Activated CD8-positive, alpha-beta T cell treated with anti-CD3 and anti-CD28 coated beads, Interleukin-2, amount 10 ng/mL, durations not matched to agents 7 days and 5 days (primary cell): ENCODE measurements around the gene ZNF416. TPM values are rescaled to one million over a fixed set of nuclear protein-coding genes. Genes with fewer than 3 reads are reported as not detected.
A peak's percentile ranks its signal among the peaks of the same experiment; 100 is the strongest.

ENCODE experiments used
- ATAC-seq: fragments of 150-1000 bp; cut with Tn5 transposase; one replicate; pipeline ENCODE4 v1.10.0; 2021; ENCODE audit warnings: moderate library complexity
- CTCF ChIA-PET: fragments of 350-600 bp; sonication (Branson Sonifier 250); formaldehyde crosslinking; loops from one replicate; lab custom pipeline; 2021; ENCODE audit warnings: antibody characterized with exemption; lab: Charles Lee
- POLR2A ChIA-PET: fragments of 350-600 bp; sonication (Branson Sonifier 250); formaldehyde crosslinking; loops from one replicate; lab custom pipeline; 2021; ENCODE audit warnings: antibody characterized with exemption; lab: Charles Lee
- DNase-seq: peaks from one replicate; pipeline ENCODE4 v3.0.0-alpha.2; 2020
- H3K27ac Mint-ChIP-seq: one replicate; pipeline ENCODE4 v1.8.0; 2021; ENCODE audit warnings: mild to moderate bottlenecking, mixed read lengths
- H3K27me3 Mint-ChIP-seq: one replicate; pipeline ENCODE4 v1.8.0; 2021; ENCODE audit warnings: low read depth, mixed read lengths
- H3K36me3 Mint-ChIP-seq: one replicate; pipeline ENCODE4 v1.8.0; 2021; ENCODE audit warnings: low read depth, mixed read lengths
- H3K4me1 Mint-ChIP-seq: one replicate; pipeline ENCODE4 v1.8.0; 2021; ENCODE audit warnings: low read depth, mixed read lengths
- H3K4me3 Mint-ChIP-seq: one replicate; pipeline ENCODE4 v1.8.0; 2021; ENCODE audit warnings: mild to moderate bottlenecking, mixed read lengths
- H3K9me3 Mint-ChIP-seq: one replicate; pipeline ENCODE4 v1.8.0; 2022; ENCODE audit warnings: mixed read lengths; ENCODE audit not compliant: insufficient read depth
- total RNA-seq, 2 experiments: library from RNA; stranded (reverse); gene quantifications; one replicate each; pipeline ENCODE4 v1.2.3, GENCODE V29; 2021

Gene ZNF416
- total RNA-seq, 2 experiments from 2014 or later = 5.4 to 5.5 TPM

DNA sequence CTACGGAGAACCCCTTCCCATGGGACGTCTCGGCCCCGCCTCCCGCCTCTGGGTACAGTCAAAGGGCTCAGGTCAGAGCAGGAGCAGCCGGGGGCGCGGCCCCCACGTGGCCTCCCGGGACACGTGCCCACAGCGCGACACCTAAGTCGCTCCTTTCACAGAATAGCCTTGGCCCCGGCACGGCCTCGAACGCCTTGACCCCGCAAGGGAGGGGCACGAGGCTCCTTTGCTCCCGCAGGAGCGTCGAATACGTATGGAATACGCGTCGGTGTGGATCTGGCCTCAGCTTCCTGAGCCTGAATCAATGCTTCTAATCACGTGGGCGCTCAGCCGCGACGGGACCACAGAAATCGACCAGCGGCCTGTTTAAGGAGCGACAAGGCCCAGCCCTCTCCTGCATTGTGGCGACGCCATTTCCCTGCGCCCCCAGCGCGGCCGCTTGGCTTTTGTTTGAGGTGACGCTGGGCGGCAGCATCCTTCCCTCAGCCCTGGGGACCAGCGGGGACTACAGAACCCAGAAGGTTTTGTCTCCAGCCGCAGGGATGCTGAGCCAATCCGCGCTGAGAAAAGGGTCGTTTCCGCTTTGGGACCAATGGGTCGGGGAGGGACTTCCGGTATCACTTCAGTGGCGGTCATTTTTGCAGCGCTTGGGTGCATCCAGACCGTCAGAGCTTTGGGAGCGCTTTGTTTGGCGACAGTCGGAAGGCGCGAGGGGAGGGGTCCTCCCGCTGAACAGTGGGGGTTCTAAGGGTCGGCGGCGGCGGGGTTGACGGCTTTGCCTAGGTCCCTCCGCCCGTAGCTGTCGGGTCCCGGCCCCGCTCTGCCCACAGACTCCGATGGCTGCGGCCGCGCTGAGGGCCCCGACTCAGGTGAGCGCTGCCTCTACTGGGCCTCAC is 5.1 kb upstream of the ZNF416 start, which contains the start of gene ZIK1:
Gene ZIK1 (plus strand): TSS at position 625 of the 896 bp plus-strand sequence. CDS start 212 bp downstream, at position 837.
- ChIA-PET POLR2A (interaction anchor here (0.6 kb wide), 1 partner anchor 98 kb away, joined by 3 read pairs; no protein-coding TSS in a partner anchor), CTCF (no interaction called here)
- Mint-ChIP-seq H3K36me3 (peaks cover 79% of the 10 kb centered on the region), H3K27ac (peak within 1 kb of the TSS; percentile 90), H3K4me3 (peak within 1 kb of the TSS; percentile 89), H3K27me3 (no peaks in the 10 kb centered on the region), H3K4me1 (peaks cover 26% of the 10 kb centered on the region), H3K9me3 (peaks cover 48% of the 10 kb centered on the region)
- peak; percentile 92 for ATAC-seq
- DNase-seq = peak; percentile 95

DNA sequence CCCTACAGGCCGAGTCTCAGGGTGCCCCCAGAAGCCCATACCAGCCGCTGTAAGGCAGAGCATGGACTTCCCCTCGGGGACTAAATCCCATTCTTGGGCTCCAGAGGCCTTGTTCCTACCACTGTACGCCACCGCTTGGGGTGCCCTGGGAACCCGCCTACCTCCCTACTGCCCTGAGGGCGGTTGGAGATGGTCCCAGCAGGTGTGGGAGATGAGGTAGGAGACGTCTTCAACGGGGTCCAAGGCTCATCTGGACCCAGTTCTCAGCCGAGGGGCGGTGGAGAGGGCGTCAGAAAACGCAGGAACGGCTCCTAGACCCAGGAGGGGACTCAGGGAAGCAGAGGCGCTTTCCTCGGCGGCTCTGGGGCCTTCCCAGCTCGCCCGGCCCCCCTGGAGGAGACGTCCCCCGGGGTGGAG is 4.4 kb upstream of the ZNF416 start:
- POLR2A ChIA-PET = interaction anchor here (0.6 kb wide), 1 partner anchor 98 kb away, joined by 3 read pairs; no protein-coding TSS in a partner anchor
- H3K27me3 Mint-ChIP-seq = no peaks in the 10 kb centered on the region
- peaks cover 75% of the 10 kb centered on the region for H3K36me3 Mint-ChIP-seq
- no peak overlapping the region for H3K4me3 Mint-ChIP-seq
- ATAC-seq = no peak
- peaks cover 45% of the 10 kb centered on the region for H3K9me3 Mint-ChIP-seq
- H3K4me1 Mint-ChIP-seq = peaks cover 28% of the 10 kb centered on the region
- no peak for DNase-seq
- peak overlapping the region; percentile 90 for H3K27ac Mint-ChIP-seq
- CTCF ChIA-PET = no interaction called here

DNA sequence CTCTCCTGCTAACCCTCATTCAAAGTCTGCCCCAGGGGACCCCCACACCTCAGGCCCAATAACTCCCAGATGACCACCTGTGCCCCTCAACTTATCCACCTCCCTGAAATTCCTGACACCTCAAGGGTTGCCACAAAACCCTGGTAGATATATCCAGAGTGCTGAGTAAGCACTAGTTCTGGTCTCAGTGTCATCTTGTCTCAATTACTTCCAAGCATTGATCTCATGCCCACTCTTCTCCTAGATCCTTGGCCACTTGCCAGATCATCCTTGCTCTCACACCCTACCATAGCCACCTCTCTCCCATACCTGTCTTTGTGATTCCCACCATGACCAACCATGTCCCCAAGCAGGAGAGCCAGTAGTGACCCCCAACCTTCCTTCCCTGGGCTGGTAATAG is 2.0 kb downstream of the ZNF416 start:
- H3K27ac Mint-ChIP-seq = no peak overlapping the region
- peaks cover 83% of the 10 kb centered on the region for H3K36me3 Mint-ChIP-seq
- H3K4me3 Mint-ChIP-seq = no peak overlapping the region
- POLR2A ChIA-PET = no interaction called here
- H3K27me3 Mint-ChIP-seq = no peaks in the 10 kb centered on the region
- H3K9me3 Mint-ChIP-seq = peaks cover 50% of the 10 kb centered on the region
- peaks cover 16% of the 10 kb centered on the region for H3K4me1 Mint-ChIP-seq
- no peak for ATAC-seq
- CTCF ChIA-PET = interaction anchor here (0.6 kb wide), 1 partner anchor 80 kb away, joined by 3 read pairs; no protein-coding TSS in a partner anchor
- DNase-seq = no peak

DNA sequence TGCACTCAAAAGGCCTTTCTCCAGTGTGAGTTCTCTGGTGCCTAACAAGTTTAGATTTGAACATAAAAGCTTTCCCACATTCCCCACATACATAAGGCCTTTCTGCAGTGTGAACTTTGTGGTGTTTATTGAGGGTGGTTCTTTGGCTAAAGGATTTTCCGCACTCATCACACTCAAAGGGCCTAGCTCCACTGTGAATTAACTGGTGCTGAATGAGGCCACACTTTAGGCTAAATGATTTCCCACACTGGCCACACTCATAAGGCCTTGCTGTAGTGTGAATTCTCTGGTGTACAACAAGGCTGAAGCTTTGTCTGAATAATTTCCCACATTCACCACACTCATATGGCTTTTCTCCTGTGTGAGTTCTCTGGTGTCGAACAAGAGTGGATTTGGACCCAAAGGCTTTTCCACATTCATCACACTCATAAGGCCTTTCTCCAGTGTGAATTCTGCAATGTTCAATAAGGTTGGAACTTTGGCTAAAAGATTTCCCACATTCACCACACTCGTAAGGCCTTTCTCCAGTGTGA is 6.2 kb downstream of the ZNF416 start:
- H3K4me1 Mint-ChIP-seq = peaks cover 3% of the 10 kb centered on the region
- no peak overlapping the region for H3K27ac Mint-ChIP-seq
- no peak overlapping the region for H3K4me3 Mint-ChIP-seq
- H3K36me3 Mint-ChIP-seq = peaks cover 69% of the 10 kb centered on the region
- H3K27me3 Mint-ChIP-seq = no peaks in the 10 kb centered on the region
- H3K9me3 Mint-ChIP-seq = peaks cover 41% of the 10 kb centered on the region
- POLR2A ChIA-PET = no interaction called here
- no peak for DNase-seq
- no peak for ATAC-seq
- CTCF ChIA-PET = no interaction called here

DNA sequence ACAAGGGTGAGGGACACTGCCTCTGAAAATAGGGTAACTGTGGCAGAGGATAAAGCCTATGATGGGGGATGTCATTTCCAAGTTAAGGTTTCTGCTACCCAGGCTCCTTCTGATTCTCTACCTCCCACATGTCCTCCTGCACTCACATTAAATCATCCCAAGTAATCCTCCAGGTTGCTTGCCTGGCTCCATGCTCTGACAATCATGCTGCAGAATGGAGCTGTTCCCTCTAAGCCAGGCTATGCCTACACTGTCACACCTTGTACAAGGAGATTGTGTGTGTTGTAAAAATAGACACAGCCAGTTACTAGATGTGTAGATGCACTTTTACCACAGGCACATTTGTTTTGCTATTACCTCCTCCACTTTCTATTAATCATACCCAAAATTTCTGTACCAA is 8.0 kb downstream of the ZNF416 start:
- Mint-ChIP-seq H3K36me3 (peaks cover 57% of the 10 kb centered on the region), H3K4me3 (no peak overlapping the region), H3K9me3 (peaks cover 56% of the 10 kb centered on the region), H3K27ac (no peak overlapping the region), H3K27me3 (no peaks in the 10 kb centered on the region), H3K4me1 (no peaks in the 10 kb centered on the region)
- ChIA-PET POLR2A (no interaction called here), CTCF (no interaction called here)
- no peak for DNase-seq
- no peak for ATAC-seq

GRCh38 chr19:57566396-57567265 is 12.1 kb downstream of the ZNF416 start:
- Mint-ChIP-seq H3K36me3 (peaks cover 24% of the 10 kb centered on the region), H3K4me1 (no peaks in the 10 kb centered on the region), H3K27ac (no peak overlapping the region), H3K9me3 (peaks cover 53% of the 10 kb centered on the region), H3K27me3 (no peaks in the 10 kb centered on the region), H3K4me3 (no peak overlapping the region)
- no peak for ATAC-seq
- ChIA-PET POLR2A (no interaction called here), CTCF (no interaction called here)
- DNase-seq = no peak

DNA sequence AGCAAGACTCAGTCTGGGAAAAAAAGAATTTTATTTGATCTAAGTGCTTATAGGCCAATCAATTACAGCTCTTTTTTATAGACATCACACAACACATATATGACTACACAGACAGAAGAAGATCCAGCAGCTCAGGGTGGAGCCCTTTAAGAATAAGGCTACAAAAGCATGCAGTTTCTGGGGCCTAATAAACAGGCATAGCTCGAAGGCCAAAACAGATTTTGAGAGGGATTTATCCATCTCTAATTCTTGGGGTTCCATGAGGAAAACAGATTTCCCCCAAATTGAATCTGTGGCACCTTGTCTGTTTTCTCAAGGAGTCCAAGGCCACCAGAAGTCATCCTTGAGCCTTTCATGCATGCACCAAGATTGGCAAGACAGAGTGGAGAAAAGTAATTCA is 15.2 kb downstream of the ZNF416 start:
- CTCF ChIA-PET = no interaction called here
- no peak for DNase-seq
- Mint-ChIP-seq H3K4me3 (no peak overlapping the region), H3K27me3 (no peaks in the 10 kb centered on the region), H3K4me1 (peaks cover 17% of the 10 kb centered on the region), H3K36me3 (peaks cover 32% of the 10 kb centered on the region), H3K27ac (no peak overlapping the region), H3K9me3 (peaks cover 60% of the 10 kb centered on the region)
- no peak for ATAC-seq
- POLR2A ChIA-PET = no interaction called here

DNA sequence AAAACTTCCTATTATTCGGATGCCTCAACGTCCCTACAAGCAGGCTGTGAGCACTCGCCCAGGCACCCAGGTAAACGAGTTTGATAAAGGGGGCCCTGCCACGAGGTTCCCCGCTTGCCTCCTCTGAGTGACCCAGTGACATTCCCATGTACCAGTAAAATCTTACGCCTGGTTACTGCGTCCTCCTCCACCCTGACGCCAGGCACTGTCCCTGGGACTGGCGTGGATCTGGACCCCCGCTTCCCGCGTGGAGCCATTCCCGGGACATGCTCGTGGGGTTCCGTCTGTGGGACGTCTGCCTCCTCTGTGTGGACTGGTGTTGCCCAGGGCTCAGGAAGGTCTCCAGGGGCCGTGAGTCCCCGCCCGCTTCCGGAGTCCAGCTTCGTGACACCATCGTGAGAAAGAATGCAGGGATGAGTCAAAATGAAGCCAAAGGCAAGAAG is 18.6 kb downstream of the ZNF416 start:
- Mint-ChIP-seq H3K27ac (peak overlapping the region; percentile 94), H3K27me3 (no peaks in the 10 kb centered on the region), H3K4me1 (peaks cover 25% of the 10 kb centered on the region), H3K9me3 (peaks cover 33% of the 10 kb centered on the region), H3K36me3 (peaks cover 57% of the 10 kb centered on the region), H3K4me3 (peak overlapping the region; percentile 97)
- POLR2A ChIA-PET = interaction anchor here (1.1 to 1.5 kb wide), 2 partner anchors 19 to 73 kb away, joined by 3 read pairs; partner anchors contain the start of genes ZNF211 and ZNF416
- DNase-seq = no peak
- CTCF ChIA-PET = no interaction called here
- peak; percentile 3 for ATAC-seq

DNA sequence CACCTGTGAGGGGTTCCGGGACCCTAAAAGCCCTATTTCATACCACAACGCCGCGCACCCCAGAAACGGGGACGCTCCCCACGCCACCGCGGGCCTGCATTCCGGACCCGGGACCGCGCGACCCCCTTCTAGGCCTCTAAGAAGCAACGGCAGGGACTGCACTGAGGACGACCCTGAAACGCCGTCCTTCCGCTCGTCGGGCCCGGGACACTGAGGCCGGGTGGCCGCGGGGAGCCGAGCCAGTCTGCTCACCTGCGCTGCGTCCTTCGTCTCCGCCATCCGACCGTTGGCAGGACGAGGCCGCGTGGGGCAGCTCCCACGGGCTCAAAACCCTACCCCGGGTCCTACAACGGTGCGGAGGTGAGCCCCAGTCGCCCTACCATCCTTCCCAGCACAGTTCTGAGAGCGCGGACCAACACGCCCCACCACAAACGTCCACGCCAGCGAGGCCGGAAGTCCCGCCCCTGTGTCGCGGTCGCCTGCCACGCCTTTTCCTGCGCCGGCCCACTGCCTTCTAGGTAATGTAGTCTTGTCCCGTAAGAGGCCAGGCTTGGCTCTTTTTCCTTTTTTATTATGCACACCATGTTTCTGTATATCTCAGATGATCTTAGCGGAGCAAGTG is 19.2 kb downstream of the ZNF416 start, which contains the start of gene ZNF550:
Gene ZNF550 (minus strand): TSS at position 460 of the 622 bp plus-strand sequence. CDS start 181 bp downstream, at position 279.
- DNase-seq (peak; percentile 89), ATAC-seq (peak; percentile 96)
- peaks cover 32% of the 10 kb centered on the region for H3K9me3 Mint-ChIP-seq
- no peaks in the 10 kb centered on the region for H3K27me3 Mint-ChIP-seq
- H3K27ac Mint-ChIP-seq = peak within 1 kb of the TSS; percentile 94
- H3K36me3 Mint-ChIP-seq = peaks cover 62% of the 10 kb centered on the region
- H3K4me1 Mint-ChIP-seq = peaks cover 25% of the 10 kb centered on the region
- ChIA-PET CTCF (no interaction called here), POLR2A (interaction anchor here (1.5 to 1.8 kb wide), 2 partner anchors 73 to 122 kb away, joined by 3 to 4 read pairs; partner anchors contain the start of genes ZNF211 and ZNF551)
- H3K4me3 Mint-ChIP-seq = peak within 1 kb of the TSS; percentile 97

GRCh38 chr19:57559008-57559403 is 19.7 kb downstream of the ZNF416 start:
- H3K27ac Mint-ChIP-seq = peak overlapping the region; percentile 94
- no peaks in the 10 kb centered on the region for H3K27me3 Mint-ChIP-seq
- POLR2A ChIA-PET = interaction anchor here (1.5 to 1.8 kb wide), 2 partner anchors 74 to 123 kb away, joined by 3 to 4 read pairs; partner anchors contain the start of genes ZNF211 and ZNF551
- peaks cover 31% of the 10 kb centered on the region for H3K9me3 Mint-ChIP-seq
- CTCF ChIA-PET = interaction anchor here (0.6 kb wide), 1 partner anchor 116 kb away, joined by 3 read pairs; no protein-coding TSS in a partner anchor
- peak overlapping the region; percentile 97 for H3K4me3 Mint-ChIP-seq
- DNase-seq = peak; percentile 39
- peaks cover 25% of the 10 kb centered on the region for H3K4me1 Mint-ChIP-seq
- peak; percentile 52 for ATAC-seq
- peaks cover 67% of the 10 kb centered on the region for H3K36me3 Mint-ChIP-seq
